Fibroblast of mammary gland (primary cell): ENCODE results near the gene SLC30A7.
"Not testable (repeated sequence)": the region's sequence is repeated elsewhere in the genome, so short reads cannot be mapped to it uniquely, and the experiment has no call there.

Experiments used
- DNase-seq: peaks from one replicate; pipeline ENCODE4 v3.0.0-alpha.2; 2010; ENCODE audit warnings: low read depth
- H3K4me3 ChIP-seq: 2 replicates; pipeline ENCODE4 v1.5.1; 2011; ENCODE audit warnings: low read depth, mild to moderate bottlenecking, low read length, moderate library complexity; ENCODE audit not compliant: control insufficient read depth
- TF ChIP-seq, protein P1 (sequence below): conservative IDR thresholded peaks from 2 replicates; pipeline ENCODE4 v1.5.1; 2011; ENCODE audit warnings: low read depth, low read length, inconsistent platforms; ENCODE audit not compliant: control insufficient read depth, insufficient read depth

Gene SLC30A7

DNA sequence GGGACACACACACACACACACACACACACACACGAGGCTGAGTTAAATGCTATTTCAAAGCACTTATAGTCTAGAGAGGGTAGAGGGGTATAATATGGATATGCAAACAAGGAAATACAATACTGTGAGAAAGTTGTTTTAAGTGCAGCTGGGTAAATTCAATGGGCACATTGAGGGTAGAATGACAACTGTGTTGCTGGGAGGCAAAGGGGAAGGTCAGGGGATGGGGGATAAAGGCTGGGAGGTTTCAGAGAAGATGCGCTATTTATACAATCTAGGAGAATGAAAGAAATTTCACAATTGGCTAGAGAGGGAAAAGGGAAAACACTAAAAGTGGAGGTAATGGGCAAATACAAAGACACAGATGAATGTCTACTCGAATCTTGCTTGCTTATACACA lies 20.7 kb upstream of the SLC30A7 start:
- TF ChIP-seq, protein P1, sequence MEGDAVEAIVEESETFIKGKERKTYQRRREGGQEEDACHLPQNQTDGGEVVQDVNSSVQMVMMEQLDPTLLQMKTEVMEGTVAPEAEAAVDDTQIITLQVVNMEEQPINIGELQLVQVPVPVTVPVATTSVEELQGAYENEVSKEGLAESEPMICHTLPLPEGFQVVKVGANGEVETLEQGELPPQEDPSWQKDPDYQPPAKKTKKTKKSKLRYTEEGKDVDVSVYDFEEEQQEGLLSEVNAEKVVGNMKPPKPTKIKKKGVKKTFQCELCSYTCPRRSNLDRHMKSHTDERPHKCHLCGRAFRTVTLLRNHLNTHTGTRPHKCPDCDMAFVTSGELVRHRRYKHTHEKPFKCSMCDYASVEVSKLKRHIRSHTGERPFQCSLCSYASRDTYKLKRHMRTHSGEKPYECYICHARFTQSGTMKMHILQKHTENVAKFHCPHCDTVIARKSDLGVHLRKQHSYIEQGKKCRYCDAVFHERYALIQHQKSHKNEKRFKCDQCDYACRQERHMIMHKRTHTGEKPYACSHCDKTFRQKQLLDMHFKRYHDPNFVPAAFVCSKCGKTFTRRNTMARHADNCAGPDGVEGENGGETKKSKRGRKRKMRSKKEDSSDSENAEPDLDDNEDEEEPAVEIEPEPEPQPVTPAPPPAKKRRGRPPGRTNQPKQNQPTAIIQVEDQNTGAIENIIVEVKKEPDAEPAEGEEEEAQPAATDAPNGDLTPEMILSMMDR, result no peak
- H3K4me3 ChIP-seq, result no peak overlapping the region
- no peak for DNase-seq

DNA sequence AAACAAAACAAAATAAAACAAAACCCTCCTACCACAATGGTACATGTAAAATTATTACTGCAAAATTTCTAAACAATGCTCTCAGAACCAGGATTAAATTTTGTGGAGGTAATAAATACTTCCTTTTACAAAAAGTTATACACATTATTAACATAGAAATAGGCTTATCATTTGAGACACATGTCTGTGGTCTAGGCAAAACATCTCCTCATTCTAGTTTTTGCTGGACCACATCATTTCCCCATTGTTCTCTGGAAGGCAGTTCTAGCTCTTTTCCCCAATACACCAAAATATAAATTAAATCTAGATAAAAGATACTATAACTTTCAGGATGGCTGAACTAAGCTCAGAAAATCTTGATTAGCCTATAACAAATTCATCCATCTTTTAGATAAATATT lies 19.6 kb upstream of the SLC30A7 start:
- H3K4me3 ChIP-seq, result no peak overlapping the region
- TF ChIP-seq, protein P1, result no peak
- DNase-seq, result no peak

DNA sequence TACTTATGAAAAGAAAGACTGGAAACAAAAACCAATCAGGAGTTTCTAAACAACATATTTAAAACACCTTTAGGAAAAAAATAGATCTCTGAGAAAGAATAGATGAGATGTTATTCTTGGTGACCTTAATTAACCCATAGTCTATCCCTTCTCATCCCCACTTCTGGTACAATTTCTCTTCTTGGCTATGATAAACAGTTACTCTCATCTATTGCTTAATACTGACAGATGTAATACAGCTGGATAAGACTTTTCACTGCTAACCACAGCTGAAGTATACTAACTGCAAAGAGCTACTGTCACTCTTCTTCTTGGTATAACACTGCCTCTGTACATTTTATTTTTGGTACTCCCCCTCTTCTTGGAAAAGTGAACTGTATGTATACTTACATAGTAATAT lies 16.5 kb upstream of the SLC30A7 start:
- TF ChIP-seq, protein P1, result no peak
- H3K4me3 ChIP-seq, result no peak overlapping the region
- no peak for DNase-seq

DNA sequence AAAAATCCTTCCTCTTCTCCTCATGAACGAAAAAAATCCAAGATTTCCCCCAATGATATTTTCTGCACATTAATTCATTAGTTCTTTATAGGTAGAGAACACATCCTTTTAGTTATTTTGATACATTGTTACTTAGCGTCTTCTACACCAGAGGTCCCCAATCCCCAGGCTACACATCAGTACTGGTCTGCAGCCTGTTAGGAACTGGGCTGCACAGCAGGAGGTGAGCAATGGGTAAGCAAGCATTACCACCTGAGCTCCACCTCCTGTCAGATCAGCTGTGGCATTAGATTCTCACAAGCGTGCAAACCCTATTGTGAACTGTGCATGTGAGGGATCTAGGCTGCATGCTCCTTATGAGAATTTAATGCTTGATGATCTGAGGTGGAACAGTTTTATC lies 14.2 kb upstream of the SLC30A7 start:
- DNase-seq, result no peak
- TF ChIP-seq, protein P1, result no peak
- no peak overlapping the region for H3K4me3 ChIP-seq

DNA sequence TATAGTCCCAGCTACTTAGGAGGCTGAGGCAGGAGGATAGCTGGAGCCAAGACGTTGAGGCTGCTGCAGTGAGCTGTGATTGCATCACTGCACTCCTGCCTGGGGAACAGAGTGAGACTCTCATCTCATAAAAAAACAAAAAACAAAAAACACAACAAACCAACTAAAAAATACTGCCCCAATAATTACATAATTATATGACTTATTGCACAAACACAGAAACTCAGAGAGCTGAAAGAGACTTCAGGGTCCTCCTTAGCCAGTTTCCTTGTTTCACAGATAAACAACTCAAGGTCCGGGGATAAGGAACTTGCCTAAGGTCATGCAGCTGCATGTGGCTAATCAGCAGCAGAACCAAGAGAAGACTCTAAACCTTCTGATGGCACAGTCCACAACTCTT lies 13.2 kb upstream of the SLC30A7 start:
- DNase-seq, result no peak
- H3K4me3 ChIP-seq, result no peak overlapping the region
- TF ChIP-seq, protein P1, result no peak

DNA sequence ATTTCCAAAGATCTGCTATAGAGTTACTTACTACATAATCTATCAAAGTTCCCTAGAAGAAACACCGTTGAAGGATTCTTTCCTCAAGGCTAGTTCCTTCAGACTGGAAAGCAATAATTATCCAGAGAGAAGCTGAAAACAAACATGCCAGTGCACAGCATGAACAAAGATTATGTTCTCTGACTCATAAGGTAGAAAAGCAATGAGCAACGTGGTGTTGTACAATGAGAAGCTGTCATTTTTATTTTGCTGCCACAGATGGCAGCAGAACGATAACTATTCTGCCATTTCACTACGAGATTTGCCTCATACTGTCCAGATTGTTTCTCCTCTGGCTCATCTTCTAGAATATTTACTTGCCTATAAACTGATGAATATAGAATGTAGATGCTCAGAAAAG lies 11.9 kb upstream of the SLC30A7 start:
- TF ChIP-seq, protein P1, result peak; percentile 27
- peak; percentile 66 for DNase-seq

DNA sequence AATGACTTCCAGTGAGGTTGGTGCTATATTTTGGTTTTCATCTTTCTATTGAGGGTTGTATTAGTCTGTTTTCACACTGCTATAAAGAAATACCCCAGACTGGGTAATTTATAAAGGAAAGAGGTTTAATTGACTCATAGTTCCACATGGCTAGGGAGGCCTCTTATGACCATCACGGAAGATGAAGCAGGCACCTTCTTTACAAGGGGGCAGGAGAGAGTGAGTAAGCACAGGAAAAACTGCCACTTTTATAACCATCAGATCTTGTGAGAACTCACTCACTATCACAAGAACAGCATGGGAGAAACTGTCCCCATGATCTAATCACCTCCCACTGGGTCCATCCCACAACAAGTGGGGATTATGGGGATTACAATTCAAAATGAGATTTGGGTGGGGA lies 6.9 kb upstream of the SLC30A7 start:
- DNase-seq, H3K4me3 ChIP-seq: not testable (repeated sequence)

More for the DNA sequence above, 11.9 kb upstream of the SLC30A7 start:
- H3K4me3 ChIP-seq, result no peak overlapping the region

DNA sequence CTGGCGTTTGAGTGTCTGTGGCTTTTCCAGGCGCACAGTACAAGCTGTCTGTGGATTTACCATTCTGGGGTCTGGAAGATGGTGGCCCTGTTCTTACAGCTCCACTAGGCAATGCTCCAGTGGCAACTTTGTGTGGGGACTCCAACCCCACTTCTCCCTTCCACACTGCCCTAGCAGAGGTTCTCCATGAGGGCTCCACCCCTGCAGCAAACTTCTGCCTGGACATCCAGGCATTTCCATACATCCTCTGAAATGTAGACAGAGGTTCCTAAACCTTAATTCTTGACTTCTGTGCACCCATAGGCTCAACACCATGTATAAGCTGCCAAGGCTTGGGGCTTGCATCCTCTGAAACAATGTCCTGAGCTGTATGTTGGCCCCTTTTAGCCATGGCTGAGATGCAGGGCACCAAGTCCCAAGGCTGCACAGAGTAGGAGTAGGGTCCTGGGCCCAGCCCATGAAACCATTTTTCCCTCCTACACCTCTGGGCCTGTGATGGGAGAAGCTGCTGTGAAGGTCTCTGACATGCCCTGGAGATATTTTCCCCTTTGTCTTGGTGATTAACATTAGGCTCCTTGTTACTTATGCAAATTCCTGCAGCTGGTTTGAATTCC lies 5.9 kb upstream of the SLC30A7 start:
- not testable (repeated sequence) for DNase-seq

More for the DNA sequence above, 5.9 kb upstream of the SLC30A7 start:
- H3K4me3 ChIP-seq, result not testable (repeated sequence)
